Measurements from ENCODE around the gene POLR2A.
A peak's percentile ranks its signal among the peaks of the same experiment; 100 is the strongest.

The POLR2A gene

GRCh38 chr17:7530023-7530900 is 46.1 kb downstream of the POLR2A start:
- H3K4me3 ChIP-seq (replicated peaks; ENCODE audit: low read depth, low read length), result no peak overlapping the region
- no peak for DNase-seq (ENCODE audit: low read depth)
- TF ChIP-seq CTCF (IDR thresholded peaks at IDR 0.05; ENCODE audit: low read length, missing control alignments), result no peak

GRCh38 chr17:7538050-7538449 is 53.9 kb downstream of the POLR2A start:
- no peak for TF ChIP-seq CTCF (IDR thresholded peaks at IDR 0.05; ENCODE audit: low read length, missing control alignments)
- no peak overlapping the region for H3K4me3 ChIP-seq (replicated peaks; ENCODE audit: low read depth, low read length)
- DNase-seq (ENCODE audit: low read depth), result no peak

GRCh38 chr17:7538891-7539545 is 54.9 kb downstream of the POLR2A start:
- DNase-seq (ENCODE audit: low read depth), result no peak
- no peak overlapping the region for H3K4me3 ChIP-seq (replicated peaks; ENCODE audit: low read depth, low read length)
- TF ChIP-seq CTCF (IDR thresholded peaks at IDR 0.05; ENCODE audit: low read length, missing control alignments), result no peak

GRCh38 chr17:7541074-7541621 is 57.0 kb downstream of the POLR2A start:
- DNase-seq (ENCODE audit: low read depth), result no peak
- H3K4me3 ChIP-seq (replicated peaks; ENCODE audit: low read depth, low read length), result no peak overlapping the region
- no peak for TF ChIP-seq CTCF (IDR thresholded peaks at IDR 0.05; ENCODE audit: low read length, missing control alignments)

GRCh38 chr17:7544911-7545310 is 60.7 kb downstream of the POLR2A start:
- DNase-seq (ENCODE audit: low read depth), result no peak
- TF ChIP-seq CTCF (IDR thresholded peaks at IDR 0.05; ENCODE audit: low read length, missing control alignments), result no peak
- H3K4me3 ChIP-seq (replicated peaks; ENCODE audit: low read depth, low read length), result no peak overlapping the region

GRCh38 chr17:7548585-7549400 is 64.6 kb downstream of the POLR2A start, which contains the start of gene TNFSF12:
TSS of gene TNFSF12 (plus strand) at chr17:7549058. CDS start at chr17:7549154, 96 bp downstream.
- peak within 1 kb of the TSS; percentile 58 for H3K4me3 ChIP-seq (replicated peaks; ENCODE audit: low read depth, low read length)

More at GRCh38 chr17:7548585-7549400, 64.6 kb downstream of the POLR2A start, which contains the start of gene TNFSF12:
- DNase-seq (ENCODE audit: low read depth), result no peak
- no peak for TF ChIP-seq CTCF (IDR thresholded peaks at IDR 0.05; ENCODE audit: low read length, missing control alignments)
